HG03039 (cell line): ENCODE data around the gene SFXN5.
"Not testable (repeated sequence)": the region's sequence is repeated elsewhere in the genome, so short reads cannot be mapped to it uniquely, and the experiment has no call there.

ENCODE experiments used
- ATAC-seq: cut with Tn5 transposase; IDR thresholded peaks from one replicate; pipeline ENCODE4 v1.9.1; 2021; ENCODE audit warnings: mild to moderate bottlenecking, moderate library complexity; ENCODE audit not compliant: unreplicated experiment

Gene SFXN5

DNA sequence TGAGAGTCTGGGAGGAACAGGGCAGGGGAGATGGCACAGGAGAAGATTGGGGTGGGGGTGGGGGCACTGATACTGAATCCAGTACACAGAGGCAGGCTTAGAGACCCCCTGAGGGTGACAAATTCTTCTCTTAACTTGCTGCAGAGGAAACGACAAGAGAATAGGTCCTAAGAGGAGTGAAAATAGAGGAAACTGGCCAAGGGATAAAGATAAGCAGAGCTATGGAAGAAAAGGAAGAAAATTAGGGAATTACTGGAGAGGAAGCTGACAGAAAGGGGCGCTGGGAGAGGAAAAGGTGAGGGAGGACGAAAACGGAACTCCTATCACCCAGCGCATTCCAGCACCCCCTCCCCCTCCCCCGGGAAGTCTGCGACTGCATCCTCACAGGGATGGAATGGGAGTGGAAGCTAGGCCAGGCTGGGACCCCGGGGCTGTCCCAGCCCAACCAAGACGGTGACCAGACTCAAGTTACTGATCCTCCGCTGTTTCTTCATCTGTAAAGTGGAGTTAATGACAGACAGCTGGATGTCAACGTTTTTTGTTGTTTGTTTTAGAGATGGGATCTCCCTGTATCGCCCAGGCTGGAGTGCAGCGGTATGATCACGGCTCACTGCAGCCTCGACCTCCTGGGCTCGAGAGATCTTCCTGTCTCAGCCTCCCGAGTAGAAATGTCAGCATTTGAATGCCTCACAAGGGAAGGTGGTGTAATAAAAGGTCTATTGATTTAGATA lies 156.8 kb downstream of the SFXN5 start:
- ATAC-seq: no peak

DNA sequence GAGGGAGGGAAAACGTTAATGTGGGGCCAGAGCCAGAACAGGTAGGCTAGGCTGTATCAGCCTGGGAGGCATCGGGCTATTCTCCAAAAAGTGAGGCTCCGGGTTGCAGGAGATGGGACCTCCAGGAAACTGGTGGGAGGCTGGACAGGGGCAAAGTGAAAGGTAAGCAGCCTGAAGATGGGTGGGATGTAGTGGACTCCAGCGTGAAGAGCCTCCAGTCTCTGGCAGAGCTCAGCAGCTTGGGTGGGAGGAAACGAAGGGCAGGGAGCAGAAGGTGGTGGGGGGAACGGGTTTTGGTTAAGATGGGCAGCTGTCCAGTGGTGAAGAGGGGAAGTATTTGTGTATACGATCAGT lies 157.3 kb downstream of the SFXN5 start:
- ATAC-seq: no peak

DNA sequence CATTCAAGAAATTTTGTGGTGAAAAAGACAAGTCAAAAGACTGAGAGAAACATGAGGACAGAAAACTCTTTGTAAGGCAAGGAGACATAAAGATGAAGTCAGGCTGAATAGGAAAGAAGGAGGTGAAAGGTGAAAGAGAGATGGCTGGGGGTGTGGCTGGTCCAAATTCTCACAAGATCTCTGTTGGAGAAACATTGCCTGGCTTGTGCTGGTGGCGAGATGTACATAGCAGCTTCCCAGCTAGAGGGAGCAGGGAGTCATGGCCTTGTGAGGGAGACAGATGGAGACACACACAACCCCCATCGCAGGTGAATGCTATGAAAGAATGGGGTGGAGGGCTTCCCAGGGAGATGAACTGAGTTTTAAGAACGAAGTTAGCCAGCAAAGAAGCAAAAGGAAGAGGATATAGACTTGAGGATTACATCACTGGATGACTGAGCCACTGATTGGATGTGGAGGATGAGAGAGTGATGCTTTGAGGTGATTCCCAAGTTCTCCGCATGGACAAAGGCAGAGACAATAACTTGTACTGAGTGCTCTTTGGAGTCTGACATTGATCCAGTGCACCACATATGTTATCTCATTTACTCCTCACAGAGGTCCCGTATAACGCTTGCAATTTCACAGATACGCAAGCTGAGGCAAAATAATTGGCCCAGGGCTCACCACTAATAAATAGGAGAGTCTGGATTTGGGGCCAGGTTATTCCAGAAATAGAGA lies 157.9 kb downstream of the SFXN5 start:
- ATAC-seq: no peak

DNA sequence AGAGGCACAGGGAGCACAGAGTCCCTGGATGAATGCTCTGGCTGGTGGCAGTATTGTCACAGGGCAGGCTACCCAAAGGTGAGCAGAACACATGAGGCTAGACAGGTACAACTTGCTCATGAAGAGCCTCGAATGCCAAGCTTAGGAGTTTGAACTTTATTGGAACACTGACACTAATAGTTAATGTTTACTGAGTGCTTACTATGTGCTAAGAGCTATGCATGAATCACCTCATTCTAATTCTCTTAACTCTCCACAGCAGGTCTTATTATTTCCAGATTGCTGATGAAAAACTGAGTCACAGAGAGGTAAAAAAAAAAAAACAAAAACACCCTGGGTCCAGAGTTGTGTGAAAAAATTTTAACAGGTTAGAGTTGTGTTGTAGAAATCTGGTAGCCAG lies 160.3 kb downstream of the SFXN5 start:
- no peak for ATAC-seq

DNA sequence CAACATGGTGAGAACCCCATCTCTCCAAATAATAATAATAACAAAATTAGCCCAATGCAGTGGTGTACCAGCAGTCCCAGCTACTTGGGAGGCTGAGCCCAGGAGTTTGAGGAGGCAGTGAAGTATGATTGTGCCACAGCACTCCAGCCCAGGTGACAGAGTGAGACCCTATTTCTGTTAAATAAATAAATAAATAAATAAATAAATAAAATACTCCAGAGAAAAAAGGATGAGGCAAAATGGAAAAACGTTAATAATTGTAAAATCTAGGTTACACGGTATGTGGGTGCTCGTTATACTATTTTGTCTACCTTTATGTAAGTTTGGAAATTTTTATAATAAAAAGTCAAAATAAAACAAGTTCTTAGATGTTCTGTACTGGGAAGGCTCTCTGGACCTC lies 162.8 kb downstream of the SFXN5 start:
- ATAC-seq: no peak

DNA sequence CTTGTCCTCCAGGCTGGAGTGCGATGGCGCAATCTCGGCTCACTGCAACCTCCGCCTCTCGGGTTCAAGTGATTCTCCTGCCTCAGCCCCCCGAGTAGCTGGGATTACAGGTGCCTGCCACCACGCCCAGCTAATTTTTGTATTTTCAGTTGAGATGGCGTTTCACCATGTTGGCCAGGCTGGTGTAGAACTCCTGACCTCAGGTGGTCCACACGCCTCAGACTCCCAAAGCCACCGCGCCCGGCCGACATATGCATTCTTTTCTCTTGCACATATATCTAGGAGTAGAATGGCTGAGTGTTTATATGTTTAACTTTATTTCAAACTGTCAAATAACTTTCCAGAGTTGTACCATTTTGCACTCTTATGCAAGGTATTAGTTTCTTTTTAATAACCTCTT lies 164.1 kb downstream of the SFXN5 start:
- not testable (repeated sequence) for ATAC-seq

DNA sequence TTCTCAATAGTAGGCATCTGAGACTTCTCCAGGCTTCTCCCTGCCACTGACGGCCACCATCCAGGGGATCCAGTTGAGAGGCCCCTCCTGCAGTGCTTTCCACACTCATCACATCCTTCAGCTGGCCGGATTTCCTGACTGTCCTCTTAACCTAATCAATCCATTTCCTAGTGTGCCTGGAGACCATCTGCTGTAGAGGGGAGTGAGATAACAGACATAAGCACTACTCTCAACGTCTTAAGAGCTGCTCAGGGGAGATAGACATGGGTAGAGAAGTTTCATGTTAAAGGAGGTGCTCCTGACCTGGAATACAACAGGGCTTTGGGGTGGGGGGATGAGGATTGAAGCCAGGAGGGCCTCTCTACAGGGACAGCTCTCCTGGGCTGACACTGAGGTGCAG lies 170.1 kb downstream of the SFXN5 start:
- ATAC-seq: no peak

DNA sequence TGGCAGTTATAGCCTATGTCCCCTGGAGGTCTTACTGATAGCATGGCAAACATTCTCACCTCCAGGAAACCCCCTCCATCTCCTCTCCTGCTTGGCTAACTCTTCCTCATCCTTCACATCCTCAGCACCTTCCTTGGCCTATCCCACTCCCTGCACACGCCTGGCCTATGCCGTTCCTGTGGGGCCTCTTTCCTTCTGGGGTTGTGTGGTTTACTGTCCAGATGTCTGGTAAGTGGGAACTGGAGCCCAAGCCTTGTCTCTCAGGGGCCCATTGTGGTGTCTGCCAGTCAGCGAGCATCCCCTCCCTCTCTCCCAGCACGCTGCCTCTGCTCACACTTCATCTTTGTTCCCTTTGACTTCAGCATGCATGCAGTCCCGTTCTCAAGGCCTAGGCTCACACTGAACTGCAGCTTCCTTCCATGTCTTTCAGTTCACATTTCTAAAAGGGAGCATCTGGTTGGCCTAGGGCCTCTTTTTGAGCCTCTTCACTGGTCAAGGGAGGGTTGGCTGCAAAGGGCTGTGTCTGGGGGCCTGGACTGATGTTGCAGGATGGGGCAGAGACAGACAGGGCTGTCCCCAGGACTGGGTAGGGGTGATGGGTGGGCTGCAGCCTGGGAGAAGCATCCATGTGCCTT lies 171.2 kb downstream of the SFXN5 start:
- no peak for ATAC-seq

DNA sequence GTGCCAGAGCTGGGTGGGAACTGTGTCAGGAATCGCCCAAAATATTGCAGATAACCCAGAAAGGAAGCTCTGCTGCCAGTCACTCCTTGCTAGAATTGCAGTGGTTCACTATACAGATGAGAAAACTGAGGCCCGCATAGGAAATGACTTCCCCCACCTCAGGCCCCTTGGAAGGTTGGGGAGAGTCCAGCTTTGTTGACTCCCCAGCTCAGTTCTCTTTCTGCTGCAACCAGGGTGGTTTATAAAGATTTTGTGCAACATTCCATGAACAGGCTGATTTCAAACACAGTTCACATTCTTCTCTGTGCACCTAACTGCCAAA lies 173.0 kb downstream of the SFXN5 start:
- ATAC-seq: no peak

DNA sequence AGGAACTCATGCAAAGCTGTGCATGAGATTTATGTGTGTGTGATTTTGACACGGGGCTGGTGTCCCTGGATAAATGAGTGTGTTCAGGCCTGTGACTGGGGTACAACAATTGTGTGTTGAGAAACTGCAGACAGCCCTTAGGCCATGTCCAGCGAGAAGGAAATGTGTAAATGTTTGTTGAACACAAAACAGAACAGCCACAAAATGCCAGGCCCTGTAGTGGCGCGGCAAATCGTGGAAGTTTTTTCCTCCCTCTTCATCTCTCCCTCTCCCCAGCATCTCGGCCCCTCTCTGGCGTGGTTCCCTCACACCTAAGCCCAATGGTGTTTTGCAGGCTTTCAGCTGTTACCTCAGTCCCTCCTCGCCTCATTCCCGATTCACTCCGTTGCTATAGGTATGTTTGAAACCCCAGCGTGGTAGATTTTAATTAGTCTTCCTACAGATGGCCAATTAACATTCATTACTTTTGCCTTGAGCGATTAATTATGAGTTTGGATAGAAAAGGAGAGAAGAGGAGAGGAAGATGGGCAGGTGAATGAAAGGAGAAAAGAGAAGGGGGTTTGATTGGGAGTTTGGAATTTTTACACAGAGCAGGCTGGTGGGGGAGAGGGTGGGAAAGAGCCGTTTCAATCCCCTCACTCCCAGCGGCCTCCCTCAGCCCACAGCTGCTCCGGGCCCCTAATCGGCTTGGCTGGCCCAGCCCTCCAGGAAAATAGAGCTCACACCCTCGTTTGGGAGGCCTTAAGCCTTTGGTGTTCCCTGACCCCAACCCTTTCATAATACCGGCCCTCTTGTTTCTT lies 173.5 kb downstream of the SFXN5 start:
- ATAC-seq: no peak

DNA sequence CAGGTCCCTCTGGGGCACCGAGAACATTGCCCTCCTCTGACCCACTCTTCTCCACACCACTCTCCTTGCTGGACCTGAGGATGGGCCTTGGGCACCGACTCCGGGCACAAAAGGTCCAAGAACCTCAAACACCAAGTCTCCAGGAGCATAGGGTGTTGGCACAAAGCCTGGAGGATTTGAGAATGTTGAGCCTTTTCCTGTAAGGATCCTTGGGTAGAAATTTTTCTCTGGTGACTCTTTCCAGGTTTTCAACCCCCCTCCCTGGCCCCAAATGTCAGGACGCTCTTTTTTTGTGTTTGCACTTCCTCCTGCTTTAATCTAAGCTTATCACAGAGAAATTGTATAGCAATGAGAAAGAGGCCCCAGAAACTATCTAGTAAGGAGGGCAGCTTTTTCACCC lies 175.1 kb downstream of the SFXN5 start:
- no peak for ATAC-seq

DNA sequence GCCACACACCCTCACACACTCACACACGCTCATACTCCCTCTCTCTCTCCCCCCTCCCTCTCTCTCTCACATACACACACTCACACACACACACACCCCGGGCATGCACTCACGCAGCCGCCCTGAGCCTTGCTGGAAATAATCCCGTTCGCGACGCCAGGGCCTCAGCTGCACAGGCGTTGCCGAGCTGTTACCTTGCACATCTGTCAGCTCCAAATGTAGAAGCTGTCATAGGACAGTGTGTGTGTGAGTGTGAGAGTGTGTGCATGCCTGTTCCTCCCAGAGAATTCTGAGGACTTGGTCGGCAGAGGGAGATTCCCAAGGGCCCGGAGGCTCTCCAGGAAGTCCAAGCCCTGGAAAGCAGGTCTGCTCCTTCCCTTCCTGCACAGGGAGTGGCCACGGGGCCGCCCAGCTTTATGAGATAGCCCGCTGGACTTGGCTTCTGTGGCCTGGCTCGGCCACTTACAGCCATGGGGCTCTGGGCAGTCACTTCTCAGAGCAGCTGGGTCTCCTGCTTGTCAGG lies 175.7 kb downstream of the SFXN5 start:
- no peak for ATAC-seq

DNA sequence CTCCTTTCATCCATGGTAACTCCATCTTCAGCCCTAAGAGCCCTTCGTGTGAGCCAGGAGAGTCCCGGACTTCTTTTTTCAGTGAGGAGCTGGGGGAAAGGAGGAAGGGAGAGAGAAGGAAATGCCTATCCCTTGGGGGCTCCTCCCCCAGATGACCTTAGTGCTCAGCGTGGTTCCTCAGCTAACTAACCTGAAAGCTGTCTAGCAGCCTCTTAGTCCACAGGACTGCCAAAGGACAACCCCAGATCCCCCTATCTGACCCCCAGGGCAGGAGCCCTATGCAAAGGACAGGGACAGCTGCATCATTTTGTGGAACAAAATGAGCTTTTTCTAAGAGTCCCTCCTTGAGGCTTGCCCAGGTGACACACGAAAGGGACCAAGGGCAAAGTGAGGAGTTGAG lies 176.4 kb downstream of the SFXN5 start:
- no peak for ATAC-seq

DNA sequence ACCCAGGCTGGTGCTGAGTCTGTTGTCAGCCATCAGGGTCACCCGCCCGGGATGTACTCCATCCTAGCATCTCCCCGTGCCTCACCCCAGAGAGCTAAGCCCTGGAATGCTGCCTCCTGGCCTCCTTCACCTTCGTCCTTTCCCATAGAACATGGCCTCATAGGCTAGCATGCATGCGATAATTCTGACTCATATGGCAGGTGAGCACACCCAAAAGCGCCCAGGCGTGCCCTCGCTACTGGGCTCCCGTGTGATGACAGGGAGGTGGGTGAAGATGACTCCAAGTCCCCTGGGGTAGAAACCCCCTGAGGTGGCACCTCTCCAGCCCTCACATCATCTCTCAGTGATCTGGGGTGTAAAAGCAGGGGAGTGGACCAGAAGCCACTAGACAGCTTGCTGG lies 177.0 kb downstream of the SFXN5 start:
- ATAC-seq: no peak

DNA sequence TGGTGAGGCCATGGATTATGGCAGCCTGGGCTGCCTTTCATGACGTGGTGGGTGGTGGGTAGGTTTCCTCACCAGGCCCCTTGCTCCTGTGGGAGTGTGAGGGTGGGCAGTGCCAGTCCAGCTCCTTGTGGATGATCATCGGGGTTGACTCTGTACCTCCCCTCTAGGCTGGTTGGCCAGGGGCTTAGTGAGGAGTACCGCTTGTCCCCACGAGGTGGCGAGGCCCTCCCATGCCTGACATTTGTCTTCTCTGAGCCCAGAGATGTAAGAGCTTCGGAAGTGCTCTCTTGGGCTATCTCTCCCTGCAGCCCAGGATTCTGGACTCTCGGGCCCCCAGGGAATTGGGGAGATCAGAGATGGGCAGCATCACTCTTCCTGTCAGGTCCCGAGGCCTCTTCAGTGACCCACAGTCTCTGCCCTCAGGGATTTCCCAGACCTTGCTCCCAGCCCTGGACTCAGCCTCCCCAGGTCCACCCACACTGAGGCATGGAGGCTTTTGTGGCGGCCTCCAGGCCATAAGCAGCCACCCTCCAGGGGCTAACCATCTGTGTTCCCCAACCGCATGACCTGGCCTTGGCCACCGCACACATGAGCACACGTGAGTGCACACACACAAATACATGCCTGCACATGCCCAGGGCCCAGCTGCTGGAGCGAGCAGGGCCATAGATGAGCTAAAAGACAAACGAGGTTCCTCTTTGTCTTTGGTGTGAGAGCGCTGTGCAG lies 177.8 kb downstream of the SFXN5 start:
- peak; percentile 51 for ATAC-seq

DNA sequence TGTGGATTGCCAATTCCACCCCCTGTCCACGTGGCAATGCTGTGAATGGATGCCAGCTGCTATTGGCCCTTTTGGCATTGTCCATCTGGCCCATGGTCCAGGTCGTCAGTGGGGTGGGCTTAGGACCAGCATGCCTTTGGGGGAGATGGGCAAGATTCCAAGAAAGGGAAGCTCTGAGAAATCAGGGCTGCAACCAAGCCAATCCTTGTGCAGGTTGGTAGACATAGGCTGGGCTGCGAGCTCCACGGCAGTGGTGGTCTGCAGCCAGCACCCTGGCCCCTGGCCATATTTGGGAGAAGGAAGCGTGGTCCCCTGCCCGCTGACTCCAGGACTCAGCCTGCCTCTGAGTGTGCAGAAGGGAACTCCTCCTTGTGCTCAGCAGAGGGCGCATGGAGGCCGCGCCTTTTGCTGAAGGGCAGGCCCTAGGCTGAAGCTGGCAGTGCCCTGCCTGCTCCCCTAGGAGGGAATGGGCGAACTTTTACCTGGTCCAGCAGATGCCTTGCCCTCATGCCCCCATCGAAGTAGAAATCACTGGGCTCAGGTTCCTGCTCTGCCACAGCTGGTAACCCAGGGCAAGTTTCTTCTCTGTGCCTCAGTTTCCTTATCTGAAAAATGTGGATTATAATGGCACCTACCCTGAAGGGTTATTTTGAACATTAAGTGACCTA lies 178.9 kb downstream of the SFXN5 start:
- ATAC-seq: peak; percentile 59
